ENCODE data around the gene ARHGAP21.

GRCh38 chr10:24568042-24568441 is 155.6 kb downstream of the ARHGAP21 start:
- TF ChIP-seq EZH2phosphoT487 (IDR thresholded peaks at IDR 0.05; ENCODE audit: insufficient read depth, low read depth) (no peak), EZH2 (IDR thresholded peaks at IDR 0.05; ENCODE audit: insufficient read depth, poor library complexity, severe bottlenecking) (no peak)

Data from GM23248 (cell line).